Measurements from ENCODE around the gene SHISA9.

Gene SHISA9

GRCh38 chr16:13157082-13157481 is 255.7 kb downstream of the SHISA9 start:
- no peak for DNase-seq (ENCODE audit: extremely low read depth in 1 of 2, low read depth in 1 of 2)

DNA sequence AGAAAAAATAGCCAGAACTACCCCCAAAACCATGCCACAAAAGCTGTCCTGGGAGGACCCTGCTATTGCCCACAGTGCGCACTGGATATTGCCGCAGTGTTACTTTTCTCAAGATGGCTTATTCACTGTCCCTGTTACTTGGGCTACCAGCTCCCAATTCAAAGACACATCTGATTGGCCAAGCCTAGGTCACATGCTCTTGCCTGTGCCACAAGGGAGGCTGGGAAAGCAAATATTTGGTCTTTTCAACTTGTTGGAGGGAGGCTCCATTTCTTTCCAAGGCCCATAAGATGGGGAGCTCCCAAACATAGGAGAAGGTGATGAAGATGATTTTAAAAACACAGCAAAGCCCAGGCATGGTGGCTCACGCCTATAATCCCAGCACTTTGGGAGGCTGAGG is 257.0 kb downstream of the SHISA9 start:
- no peak for DNase-seq (ENCODE audit: extremely low read depth in 1 of 2, low read depth in 1 of 2)

DNA sequence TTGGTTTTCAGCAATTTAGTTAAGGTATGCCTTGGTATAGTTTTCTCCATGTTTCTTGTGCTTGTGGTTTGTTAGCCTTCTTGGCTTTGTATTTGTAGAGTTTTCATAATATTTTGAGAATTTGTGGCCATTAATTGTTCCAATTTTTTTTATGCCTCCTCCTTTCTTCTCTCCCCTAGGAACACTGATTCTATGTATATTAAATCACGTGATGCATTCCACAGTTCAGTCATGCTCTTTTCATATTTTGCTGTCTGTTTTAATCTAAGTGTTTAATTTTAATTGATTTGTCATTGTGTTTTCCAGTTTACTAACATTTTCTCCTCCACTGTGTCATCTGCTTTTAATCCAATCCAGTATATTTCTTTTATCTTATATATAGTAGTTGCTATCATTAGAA is 263.6 kb downstream of the SHISA9 start:
- no peak for DNase-seq (ENCODE audit: extremely low read depth in 1 of 2, low read depth in 1 of 2)

- DNase-seq (ENCODE audit: extremely low read depth in 1 of 2, low read depth in 1 of 2) = no peak
Measured at GRCh38 chr16:13168091-13168572, 266.7 kb downstream of the SHISA9 start.

DNA sequence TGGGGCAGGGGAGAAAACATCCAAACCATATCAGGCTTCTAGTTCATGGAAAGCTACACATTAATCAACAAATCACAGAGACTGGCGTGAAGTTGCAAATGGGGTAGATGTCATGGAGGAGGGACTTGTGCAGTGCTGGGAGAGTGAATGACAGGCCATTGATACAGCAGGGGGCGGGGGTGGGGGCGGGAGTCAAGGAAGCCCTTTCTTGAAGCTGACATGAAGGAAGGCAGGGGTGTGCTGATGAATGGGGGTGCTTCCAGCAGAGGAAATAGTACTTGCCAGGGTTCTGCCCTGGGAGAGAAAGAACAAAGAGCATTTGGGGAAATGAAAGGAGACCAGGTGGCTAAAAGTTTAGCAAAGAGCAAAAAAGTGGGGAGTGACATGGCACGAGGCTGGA is 269.9 kb downstream of the SHISA9 start:
- no peak for DNase-seq (ENCODE audit: extremely low read depth in 1 of 2, low read depth in 1 of 2)

DNA sequence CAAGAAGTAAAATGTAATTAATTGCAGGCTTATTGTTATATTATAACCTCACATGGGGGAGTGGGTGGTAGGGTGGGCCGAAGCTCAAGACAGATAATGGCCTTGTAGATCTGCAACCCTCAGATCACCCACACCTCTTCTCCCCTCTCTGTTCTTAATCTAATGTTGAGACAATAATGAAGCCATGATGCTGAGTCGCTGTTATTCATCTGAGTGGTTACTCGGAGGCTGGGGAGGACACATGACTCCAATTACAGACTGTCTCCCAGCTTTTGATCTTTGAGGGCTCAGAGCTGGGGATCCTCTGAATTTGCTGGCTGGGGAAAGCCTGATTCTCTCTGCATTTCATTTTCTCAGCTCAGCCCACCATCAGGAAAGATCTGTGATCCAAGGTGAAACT is 275.3 kb downstream of the SHISA9 start:
- no peak for DNase-seq (ENCODE audit: extremely low read depth in 1 of 2, low read depth in 1 of 2)

- no peak for DNase-seq (ENCODE audit: extremely low read depth in 1 of 2, low read depth in 1 of 2)
Measured at GRCh38 chr16:13178318-13178717, 276.9 kb downstream of the SHISA9 start.

GRCh38 chr16:13181432-13181831 is 280.0 kb downstream of the SHISA9 start:
- DNase-seq (ENCODE audit: extremely low read depth in 1 of 2, low read depth in 1 of 2) = no peak

DNA sequence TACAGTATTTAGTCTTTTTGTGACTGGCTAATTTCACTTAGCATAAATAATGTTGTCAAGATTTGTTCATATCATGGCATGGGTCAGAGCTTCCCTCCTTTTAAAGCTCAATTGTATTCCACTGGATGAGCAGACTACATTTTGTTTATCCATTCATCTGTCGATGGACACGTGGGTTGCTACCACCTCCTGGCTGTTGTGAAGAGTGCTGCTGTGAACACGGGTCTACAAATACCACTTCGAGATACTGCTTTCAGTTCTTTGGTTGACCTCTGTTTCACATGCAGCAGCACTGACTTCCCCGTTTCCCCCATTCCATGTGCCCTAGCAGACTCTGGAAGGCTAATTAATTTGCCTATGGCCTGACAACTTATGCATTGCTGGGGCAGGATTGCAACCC is 285.4 kb downstream of the SHISA9 start:
- no peak for DNase-seq (ENCODE audit: extremely low read depth in 1 of 2, low read depth in 1 of 2)

DNA sequence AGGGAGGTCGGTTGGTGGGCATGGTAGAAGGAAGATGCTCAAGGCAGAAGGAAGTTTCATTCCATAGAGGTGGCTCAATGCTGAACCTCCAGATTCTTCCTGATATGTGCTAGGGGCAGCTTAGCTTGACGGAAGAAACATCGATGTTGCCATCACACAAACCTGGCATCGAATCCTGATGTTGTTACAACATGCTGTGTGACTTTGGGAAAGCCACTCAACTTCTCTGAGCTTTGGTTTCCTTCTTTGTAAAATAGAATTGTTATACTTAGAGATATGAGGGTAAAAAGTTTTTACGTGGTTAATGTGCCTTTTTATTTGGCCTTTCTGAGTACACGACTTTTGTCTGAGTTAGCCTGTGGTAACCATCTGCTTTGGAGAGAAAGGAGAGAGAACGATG is 287.9 kb downstream of the SHISA9 start:
- no peak for DNase-seq (ENCODE audit: extremely low read depth in 1 of 2, low read depth in 1 of 2)

DNA sequence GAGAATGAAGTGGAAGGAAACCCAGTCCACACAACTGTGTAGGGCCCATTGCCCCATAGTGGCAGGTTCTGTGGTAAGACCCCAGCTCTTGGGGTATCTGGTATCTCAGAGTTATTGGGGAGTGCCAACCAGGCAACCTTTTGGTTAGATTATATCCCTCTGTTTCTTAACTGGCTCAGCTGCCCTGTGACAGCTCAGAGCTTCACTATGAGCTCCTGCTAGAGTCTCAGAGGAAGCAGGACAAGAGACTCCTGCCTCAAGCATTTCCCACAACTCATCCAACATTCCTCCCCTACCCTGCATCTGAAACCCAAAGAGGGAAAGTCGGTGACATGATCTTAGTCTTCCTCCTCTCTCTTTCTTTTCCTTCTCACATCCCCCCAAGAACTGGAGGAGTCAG is 292.3 kb downstream of the SHISA9 start:
- no peak for DNase-seq (ENCODE audit: extremely low read depth in 1 of 2, low read depth in 1 of 2)

- no peak for DNase-seq (ENCODE audit: extremely low read depth in 1 of 2, low read depth in 1 of 2)
Measured at GRCh38 chr16:13194766-13195165, 293.4 kb downstream of the SHISA9 start.

- DNase-seq (ENCODE audit: extremely low read depth in 1 of 2, low read depth in 1 of 2) = no peak
Measured at GRCh38 chr16:13203725-13204124, 302.3 kb downstream of the SHISA9 start.

- DNase-seq (ENCODE audit: extremely low read depth in 1 of 2, low read depth in 1 of 2) = no peak
Measured at GRCh38 chr16:13205352-13205751, 304.0 kb downstream of the SHISA9 start.

DNA sequence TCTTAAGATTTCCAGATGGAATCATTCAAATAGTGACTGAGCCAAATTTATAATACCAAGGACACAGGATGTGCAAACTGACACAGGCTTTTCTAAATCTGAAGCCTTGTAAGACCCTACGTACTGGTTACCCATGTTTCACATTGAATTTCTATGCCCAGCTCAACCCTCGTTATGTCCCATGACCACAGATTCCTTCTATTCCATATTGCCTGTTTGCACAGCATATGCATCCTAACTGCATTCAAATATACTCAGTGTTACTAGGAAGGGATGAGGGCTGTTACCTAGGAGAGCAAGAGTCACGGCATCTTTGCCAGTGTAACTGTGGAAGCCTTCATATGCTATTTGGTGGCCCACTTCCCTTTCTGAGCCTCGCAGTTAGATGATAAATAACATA is 305.2 kb downstream of the SHISA9 start:
- no peak for DNase-seq (ENCODE audit: extremely low read depth in 1 of 2, low read depth in 1 of 2)

DNA sequence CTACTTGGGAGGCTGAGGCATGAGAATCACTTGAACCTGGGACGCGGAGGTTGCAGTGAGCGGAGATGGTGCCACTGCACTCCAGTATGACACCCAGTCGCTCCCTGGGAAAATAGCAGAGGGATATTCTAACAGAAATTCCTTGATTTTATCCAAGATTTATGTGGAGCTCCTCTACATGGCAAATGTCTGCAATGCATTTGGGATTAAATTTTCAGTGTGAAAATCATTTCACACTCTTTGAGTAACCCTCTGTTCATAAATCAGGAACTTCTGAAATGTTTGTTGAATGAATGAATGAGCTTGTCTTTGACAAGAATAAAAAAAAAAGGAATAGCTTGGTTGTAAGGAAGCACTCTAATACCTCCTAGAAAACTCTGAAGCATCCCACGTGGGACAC is 305.8 kb downstream of the SHISA9 start:
- DNase-seq (ENCODE audit: extremely low read depth in 1 of 2, low read depth in 1 of 2) = no peak

DNA sequence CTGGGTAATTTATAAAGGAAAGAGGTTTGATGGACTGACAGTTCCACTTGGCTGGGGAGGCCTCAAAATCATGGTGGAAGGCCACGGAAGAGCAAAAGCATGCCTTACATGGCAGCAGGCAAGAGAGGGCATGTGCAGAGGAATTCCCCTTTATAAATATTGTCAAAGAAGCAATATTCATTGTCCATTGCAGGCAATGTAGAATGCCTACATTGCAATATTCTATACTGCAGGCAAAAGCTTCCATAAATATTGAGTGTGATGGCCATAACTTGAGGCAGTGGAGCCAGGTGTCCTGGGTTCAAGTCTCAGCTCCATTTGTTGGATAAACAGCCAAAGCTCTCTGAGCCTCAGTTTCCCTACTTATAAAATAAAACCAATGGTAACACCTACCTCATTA is 322.3 kb downstream of the SHISA9 start:
- no peak for DNase-seq (ENCODE audit: extremely low read depth in 1 of 2, low read depth in 1 of 2)

DNA sequence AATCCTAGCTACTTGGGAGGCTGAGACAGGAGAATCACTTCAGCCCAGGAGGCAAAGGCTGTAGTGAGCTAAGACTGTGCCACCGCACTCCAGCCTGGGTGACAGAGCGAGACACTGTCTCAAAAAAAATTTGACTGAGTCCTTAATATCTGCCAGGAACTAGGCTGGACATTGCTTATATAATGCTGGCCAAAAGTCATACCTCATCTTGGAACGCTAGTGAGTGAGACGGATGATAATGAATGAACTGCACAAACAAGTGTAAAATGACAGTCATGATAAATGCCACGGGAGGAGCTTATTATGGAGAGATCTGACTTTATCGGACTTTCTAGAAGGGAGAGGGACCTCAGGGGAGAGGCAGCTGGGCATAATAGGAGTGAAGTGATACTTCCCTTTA is 327.6 kb downstream of the SHISA9 start:
- no peak for DNase-seq (ENCODE audit: extremely low read depth in 1 of 2, low read depth in 1 of 2)

- DNase-seq (ENCODE audit: extremely low read depth in 1 of 2, low read depth in 1 of 2) = no peak
Measured at GRCh38 chr16:13231365-13231764, 330.0 kb downstream of the SHISA9 start.

GRCh38 chr16:13234999-13235398 is 333.6 kb downstream of the SHISA9 start:
- DNase-seq (ENCODE audit: extremely low read depth in 1 of 2, low read depth in 1 of 2) = no peak

DNA sequence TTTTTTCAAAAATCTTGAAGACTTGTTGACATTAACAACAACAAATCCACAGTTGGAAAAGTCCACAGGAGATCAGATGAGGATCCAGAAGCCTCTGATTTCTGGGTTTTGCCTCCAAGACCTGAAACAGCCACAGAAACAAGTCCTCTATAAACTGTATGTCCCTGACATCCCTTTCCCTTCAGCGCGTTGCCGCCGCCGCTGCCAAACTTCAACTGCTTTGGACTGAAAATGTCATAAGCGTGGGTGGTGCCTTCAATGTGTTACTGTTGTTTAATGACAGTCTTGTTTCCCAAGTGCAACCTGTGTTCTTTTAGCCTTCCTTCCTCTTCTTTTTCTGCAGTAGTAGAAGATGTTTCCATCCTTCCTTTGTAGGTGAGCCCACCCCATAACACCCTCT is 334.9 kb downstream of the SHISA9 start:
- no peak for DNase-seq (ENCODE audit: extremely low read depth in 1 of 2, low read depth in 1 of 2)

- no peak for DNase-seq (ENCODE audit: extremely low read depth in 1 of 2, low read depth in 1 of 2)
Measured at GRCh38 chr16:13238182-13238581, 336.8 kb downstream of the SHISA9 start.

DNA sequence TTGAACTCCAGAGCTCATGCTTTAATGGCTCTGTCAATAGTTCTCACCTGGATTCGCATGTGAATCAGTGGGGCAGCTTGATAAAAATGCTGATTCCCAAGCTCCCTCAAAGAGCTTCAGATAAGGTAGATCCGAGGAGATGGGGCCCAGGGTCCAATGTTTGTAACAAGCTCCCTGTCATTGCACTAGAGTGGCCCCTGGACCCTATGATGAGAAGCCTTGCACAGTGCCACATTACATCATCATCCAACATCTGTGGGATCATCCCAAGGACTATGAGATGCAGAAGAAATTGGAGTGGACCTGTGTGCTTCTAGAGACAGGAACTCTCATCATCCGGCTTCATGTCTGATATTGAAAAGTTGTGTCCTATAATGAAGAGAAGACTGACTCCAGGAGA is 340.8 kb downstream of the SHISA9 start:
- no peak for DNase-seq (ENCODE audit: extremely low read depth in 1 of 2, low read depth in 1 of 2)

- no peak for DNase-seq (ENCODE audit: extremely low read depth in 1 of 2, low read depth in 1 of 2)
Measured at GRCh38 chr16:13244770-13245169, 343.4 kb downstream of the SHISA9 start.
